AG09319 (cell line): ENCODE data around the gene COL4A3.

Source experiments
- DNase-seq: peaks from one replicate; pipeline ENCODE4 v3.0.0-alpha.2; 2010; ENCODE audit warnings: low read depth; ENCODE audit errors: extremely low read depth
- TF ChIP-seq, protein P1 (sequence below): IDR thresholded peaks from 2 replicates; pipeline ENCODE4 v1.5.1; 2011; ENCODE audit warnings: low read depth, mild to moderate bottlenecking, inconsistent platforms, low read length, moderate library complexity

The COL4A3 gene

DNA sequence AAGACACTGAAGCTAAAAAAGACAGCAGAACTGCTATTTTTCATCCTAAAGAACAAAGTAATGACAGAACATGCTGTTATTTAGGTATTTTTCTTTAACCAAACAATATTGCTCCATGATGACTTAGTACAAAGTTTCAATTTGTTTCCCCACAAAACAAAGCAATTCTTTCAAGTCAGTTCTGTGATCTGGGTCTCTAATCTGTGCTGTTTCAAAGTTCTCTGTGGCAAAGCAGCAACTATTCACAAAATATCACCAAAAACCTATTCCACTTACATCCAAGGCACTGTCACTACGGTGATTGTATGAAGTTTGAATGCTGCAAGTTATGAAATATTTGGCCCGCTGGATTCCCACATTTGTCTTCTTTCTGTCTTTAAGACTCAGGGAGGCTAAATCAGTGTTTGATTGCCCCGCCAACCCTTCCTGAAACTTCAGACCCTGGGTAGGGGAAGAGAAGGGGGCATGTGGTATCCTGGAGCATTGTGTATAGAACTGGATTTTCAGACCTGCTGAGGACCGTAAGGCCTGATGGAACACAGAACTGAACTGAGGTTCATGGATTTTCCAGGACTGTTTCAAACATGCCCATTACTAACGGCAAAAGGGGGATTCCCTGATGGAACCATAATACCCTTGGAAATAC is 147.6 kb downstream of the COL4A3 start:
- no peak for DNase-seq
- TF ChIP-seq, protein P1, sequence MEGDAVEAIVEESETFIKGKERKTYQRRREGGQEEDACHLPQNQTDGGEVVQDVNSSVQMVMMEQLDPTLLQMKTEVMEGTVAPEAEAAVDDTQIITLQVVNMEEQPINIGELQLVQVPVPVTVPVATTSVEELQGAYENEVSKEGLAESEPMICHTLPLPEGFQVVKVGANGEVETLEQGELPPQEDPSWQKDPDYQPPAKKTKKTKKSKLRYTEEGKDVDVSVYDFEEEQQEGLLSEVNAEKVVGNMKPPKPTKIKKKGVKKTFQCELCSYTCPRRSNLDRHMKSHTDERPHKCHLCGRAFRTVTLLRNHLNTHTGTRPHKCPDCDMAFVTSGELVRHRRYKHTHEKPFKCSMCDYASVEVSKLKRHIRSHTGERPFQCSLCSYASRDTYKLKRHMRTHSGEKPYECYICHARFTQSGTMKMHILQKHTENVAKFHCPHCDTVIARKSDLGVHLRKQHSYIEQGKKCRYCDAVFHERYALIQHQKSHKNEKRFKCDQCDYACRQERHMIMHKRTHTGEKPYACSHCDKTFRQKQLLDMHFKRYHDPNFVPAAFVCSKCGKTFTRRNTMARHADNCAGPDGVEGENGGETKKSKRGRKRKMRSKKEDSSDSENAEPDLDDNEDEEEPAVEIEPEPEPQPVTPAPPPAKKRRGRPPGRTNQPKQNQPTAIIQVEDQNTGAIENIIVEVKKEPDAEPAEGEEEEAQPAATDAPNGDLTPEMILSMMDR = no peak

DNA sequence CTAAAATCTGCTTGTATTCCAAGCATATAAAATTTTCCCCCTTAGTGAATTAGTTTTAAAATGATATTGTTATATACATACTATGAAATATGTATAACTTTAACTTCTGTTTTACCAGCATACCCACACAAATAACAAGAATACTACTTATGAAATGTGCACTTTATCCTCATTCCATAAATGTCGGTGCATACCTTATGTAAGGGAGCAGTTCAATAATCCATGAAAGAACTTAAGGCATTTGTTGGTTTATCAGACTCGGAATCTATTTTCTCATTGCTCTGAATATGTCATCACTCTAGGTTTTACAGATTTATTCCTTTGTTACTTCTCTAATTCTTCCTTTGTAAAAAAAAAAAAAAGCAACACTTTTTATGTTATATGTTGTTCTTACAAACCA is 148.2 kb downstream of the COL4A3 start:
- TF ChIP-seq, protein P1 = no peak
- DNase-seq = no peak

DNA sequence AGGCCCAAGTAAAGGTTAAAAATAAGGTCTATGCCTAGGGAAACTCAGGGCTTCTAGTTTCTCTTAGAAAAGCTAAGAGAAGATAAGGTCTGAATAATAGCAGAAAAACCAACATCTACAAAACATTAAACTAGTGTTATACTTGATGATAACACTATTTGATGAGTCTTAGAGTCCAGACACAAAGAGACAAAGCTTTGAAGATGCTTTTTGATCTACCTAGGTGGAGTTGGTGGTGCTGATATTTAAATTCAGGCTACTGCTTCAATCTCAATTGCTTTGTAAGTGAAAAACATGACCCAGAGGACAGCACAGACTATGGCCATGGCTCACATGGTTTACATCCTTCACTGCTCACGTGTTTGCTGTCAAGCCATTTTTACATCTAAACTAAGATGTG is 148.9 kb downstream of the COL4A3 start:
- no peak for DNase-seq
- TF ChIP-seq, protein P1 = no peak

DNA sequence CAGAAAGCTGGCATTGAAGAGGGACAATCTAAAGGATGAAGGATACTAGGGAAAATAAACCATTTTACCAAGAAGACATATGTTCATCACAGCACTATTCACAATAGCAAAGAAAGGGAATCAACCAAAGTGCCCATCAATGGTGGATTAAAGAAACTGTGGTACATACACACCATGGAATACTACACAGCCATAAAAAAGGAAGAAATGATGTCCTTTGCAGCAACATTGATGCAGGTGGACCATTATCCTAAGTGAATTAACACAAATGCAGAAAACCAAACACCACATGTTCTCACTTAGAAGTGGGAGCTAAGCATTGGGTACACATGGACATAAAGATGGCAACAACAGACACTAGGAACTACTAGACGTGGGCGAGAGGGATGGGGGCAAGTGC is 153.4 kb downstream of the COL4A3 start:
- no peak for DNase-seq
- TF ChIP-seq, protein P1 = no peak

DNA sequence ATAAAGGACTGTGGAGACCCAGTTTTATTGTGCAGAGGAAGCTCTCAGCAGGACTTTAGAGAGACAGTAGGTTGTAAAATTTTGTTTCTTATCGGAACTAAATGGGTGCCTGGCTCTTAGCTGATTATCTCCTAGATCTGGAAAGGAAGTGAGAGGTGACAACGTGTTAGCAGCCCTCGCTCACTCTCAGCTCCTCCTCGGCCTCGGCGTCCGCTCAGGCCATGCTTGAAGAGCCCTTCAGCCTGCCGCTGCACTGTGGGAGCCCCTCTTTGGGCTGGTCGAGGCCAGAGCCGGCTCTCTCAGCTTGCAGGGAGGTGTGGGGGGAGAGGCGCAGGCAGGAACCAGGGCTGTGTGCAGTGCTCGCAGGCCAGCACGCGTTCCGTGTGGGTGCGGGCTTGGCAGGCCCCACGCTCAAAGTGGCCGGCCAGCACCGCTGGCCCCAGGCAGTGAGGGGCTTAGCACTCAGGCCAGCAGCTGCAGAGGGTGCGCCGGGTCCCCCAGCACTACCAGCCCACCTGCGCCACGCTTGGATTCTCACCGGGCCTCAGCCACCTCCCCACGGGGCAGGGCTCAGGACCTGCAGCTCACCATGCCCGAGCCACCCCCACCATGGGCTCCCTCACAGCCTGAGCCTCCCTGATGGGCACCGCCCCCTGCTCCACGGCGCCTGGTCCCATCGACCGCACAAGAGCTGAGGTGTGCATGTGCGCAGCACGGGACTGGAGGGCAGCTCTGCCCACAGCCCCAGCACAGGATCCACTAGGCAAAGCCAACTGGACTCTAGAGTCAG is 156.1 kb downstream of the COL4A3 start:
- TF ChIP-seq, protein P1 = no peak
- DNase-seq = no peak

DNA sequence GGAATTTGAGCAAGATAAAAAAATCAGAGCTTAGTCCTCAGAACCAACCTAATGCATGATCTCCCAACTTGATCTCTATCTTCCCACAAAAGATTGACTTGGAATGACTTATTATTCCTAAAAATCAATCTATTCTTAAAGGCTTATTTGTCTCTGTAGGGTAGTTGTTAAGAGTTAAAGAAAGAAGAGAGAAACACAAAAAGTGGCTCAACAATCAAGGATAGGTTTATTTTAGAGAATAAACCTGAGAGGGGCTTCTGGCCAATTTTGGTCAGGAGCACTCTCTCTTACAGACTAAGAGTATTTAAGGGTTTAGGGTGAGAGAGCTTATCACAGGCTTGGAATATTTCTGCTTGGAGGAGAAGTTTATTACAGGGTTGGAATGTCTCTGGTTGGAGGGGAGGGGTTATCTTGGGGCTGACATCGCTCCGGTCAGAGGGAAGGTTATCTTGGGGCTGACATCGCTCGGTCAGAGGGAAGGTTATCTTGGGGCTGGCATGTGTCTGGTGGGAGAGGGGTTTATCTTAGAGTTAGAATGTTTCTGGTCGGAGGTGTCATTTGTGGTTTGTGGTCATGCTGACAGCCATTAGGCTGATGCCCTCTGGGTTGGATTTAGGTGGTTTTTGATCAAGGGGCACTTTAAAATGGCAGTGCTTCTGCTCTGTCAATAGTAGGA is 158.2 kb downstream of the COL4A3 start:
- DNase-seq = no peak
- TF ChIP-seq, protein P1 = no peak

DNA sequence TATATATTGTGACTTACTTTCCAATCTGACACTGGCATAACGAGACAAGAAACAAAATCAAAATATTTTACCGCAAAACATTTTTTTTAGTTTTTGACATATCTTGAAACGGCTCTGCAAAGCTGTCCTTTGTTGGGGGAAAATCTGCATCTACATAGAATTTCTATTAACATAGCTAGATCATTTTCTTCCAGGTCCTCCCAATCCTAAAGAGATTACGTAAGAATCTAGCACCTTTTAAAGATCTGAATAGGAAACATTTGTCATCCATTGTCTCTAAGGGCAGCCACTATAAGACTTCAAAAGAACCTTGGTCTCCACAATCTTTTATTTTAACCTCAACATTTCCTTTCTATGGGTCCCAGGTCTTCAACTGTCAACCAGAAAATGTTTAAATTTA is 159.4 kb downstream of the COL4A3 start:
- TF ChIP-seq, protein P1 = no peak

More for the DNA sequence above, 159.4 kb downstream of the COL4A3 start:
- no peak for DNase-seq
